ENCODE data around the gene TRNP1.
"Not testable (repeated sequence)": the region's sequence is repeated elsewhere in the genome, so short reads cannot be mapped to it uniquely, and the experiment has no call there.

The TRNP1 gene, protein sequence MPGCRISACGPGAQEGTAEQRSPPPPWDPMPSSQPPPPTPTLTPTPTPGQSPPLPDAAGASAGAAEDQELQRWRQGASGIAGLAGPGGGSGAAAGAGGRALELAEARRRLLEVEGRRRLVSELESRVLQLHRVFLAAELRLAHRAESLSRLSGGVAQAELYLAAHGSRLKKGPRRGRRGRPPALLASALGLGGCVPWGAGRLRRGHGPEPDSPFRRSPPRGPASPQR

DNA sequence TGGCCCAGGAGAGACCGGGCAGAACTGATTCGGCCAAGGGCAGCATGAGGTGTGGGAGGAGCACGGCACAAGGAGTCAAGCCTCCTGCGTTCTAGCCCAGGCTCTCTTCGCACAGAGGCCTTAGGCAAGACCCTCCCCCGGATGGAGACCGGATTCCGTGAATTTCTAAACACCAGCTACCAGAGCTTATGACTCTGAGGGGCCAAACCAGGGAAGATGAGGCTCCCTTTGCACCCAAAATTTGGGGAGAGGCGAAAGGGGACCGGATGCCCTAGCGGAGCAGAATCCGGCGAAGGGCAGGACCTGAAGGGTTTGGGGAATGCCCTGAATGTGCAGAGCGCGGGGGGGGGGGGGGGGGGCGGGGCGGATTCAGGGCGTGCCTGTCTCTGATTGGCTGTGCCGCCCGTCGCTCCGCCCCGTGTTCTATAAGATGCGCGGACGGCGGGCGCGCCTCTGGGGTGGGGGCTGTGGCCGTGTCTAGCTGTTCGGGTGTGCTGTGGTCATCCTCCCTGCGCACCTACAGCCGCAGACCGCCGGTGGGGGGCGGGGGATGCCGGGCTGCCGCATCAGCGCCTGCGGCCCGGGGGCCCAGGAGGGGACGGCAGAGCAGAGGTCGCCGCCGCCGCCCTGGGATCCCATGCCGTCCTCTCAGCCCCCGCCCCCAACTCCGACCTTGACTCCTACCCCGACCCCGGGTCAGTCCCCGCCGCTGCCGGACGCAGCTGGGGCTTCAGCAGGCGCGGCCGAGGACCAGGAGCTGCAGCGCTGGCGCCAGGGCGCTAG, at the start of gene TRNP1:
TRNP1 (plus strand) TSS at position 456 of the 783 bp plus-strand sequence; CDS start at position 551, 95 bp downstream.
- no peak for DNase-seq (ENCODE audit: low read depth)

DNA sequence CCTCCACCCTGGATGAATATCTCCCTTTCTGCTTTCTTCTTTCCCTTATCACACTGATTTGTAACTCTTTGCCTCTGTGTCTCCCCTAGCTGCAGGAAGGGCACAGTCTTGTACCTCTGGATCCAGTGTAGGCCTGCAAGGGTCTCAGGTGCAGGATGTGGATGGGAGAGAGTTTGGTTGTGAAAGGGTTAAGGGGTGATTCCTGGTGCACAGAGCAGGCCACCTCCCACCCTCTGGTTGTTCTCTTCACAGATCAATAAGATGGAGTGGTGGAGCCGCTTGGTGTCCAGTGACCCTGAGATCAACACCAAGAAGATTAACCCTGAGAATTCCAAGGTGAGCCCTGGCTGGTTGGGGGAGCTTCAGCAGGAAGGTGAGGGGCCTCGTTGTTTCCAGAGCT, 48.4 kb upstream of the TRNP1 start:
- no peak for DNase-seq (ENCODE audit: low read depth)

DNA sequence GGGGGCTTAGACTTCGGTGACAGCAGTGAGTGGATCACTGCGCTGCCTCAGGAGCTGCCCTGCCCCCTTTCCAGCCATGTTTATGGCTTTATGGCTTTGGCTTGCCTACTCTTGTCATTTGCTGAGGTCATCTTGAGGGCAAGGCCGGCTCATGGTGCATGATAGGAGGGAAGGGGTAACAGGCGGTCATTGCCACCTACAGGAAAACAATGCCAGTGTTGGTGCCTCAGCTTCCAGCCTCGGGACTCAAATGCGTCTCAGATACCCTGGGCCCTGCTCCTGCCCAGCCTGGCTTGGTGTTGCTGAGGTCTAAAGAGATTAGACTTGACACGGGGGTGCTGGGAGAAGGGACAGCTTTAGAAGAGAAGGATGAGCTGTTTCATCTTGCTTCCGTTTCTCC, 47.8 kb upstream of the TRNP1 start:
- no peak for DNase-seq (ENCODE audit: low read depth)

DNA sequence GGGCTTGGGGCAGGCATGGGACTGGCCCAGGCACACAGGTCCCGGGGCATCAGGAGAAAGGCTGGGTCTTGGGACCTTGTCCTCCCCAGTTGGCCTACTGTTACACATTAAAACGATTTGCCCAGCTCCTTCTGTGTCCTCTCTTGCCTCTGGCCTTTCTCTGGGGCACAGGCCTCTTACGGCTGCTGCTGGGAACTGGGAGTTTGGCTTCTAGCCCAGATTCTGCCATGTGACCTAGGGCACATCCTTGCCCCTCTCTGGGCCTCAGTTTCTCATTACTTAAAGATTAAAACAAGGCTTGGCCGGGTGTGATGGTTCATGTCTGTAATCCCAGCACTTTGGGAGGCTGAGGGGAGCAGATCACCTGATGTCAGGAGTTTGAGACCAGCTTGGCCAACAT, 47.2 kb upstream of the TRNP1 start:
- DNase-seq (ENCODE audit: low read depth): no peak

DNA sequence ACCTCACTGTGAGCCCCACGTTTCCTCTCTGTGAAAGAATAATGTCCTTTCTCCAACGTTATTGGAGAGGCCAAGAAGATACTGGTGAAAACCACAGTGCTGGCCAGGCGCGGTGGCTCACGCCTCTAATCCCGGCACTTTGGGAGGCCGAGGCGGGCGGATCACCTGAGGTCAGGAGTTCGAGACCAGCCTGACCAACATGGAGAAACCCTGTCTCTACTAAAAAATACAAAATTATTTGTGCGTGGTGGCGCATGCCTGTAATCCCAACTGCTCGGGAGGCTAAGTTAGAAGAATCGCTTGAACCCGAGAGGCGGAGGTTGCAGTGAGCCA, 44.8 kb upstream of the TRNP1 start:
- not testable (repeated sequence) for DNase-seq (ENCODE audit: low read depth)

DNA sequence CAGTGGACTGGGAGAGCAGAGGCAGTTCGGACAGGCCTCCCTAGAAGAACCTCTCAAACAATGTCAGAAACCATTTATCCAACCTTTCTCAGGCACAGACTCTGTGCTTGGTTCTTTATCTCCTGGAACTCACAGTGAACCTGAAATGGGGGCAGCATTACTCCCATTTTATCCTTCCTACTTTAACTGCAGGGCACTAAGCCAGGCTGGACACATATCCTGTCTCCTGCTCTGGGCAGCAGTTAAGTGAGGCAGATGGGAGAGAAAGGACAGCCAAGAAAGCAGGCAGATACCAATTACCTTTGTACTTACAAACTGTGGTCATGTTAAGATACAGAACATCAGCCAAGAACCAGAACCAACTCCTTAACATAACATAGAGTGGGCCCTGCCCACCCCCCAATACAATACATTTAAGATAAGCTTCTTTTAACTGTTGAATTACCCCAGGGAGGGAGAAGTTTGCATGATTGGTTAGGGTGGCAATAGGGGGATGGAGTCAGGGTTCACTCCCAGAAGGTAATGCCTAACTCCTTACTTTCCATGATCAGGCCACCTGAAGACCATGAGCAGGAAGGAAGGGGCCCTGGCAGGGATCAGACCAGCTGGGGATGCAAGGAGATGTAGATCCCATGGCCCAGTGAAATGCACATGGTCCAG, 44.1 kb upstream of the TRNP1 start:
- DNase-seq (ENCODE audit: low read depth): no peak

DNA sequence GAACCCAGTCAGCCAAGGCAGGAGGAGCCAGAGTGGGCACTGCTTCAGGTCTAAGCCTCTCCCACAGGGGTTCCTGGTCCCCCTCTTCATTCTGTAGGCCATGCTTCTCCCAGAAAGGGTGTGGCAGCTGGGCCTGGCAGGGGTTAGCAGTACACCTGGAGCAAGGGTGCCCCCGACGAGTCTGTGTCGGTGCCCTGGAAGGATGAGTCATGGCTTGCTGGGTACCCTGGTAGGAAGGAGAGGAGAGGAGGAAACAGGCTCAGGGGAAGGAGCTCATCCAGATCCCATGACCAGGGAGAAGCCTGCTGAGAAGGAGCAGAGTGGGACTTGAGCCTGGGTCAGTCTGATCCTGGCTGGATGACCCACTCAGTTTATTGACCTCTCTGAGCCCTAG, 43.6 kb upstream of the TRNP1 start:
- DNase-seq (ENCODE audit: low read depth): no peak

DNA sequence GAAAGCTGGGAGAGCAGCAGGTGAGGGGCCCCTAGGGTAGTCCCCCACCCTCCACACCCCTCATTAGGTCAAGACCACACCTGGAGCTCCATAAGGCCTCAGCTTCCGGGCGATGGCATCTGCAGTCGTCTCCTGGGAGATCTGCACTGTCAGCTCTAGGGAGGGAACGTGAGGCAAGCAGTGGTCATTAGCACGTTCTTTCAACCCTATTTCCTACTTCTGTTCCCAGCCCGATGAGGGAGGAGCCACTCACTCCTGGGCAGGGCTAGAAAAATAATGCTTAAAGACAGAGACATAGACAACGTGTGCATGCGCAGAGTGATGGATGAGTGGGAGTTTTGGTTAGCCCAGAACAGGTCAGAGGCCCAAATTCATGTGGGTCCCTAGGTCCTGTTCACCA, 42.9 kb upstream of the TRNP1 start:
- no peak for DNase-seq (ENCODE audit: low read depth)

DNA sequence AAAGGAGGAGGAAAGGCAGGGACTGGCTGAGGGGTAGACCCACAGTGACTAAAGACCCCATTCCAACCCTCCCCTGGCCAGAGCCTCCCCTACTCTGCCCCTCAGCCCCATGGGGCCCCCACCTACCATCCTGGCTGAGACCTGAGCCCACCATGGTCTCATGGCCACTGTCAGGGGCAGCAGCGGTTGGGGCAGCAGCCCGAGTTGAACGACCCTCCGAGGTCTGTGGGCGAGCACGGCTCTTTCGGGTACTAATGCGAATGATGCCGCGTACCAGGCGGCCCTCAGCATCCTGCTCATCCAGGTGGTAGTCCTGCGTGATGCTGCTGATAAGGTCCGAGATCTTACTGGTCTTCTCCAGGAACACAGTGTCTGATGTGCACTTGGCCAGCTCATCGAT, 42.3 kb upstream of the TRNP1 start:
- no peak for DNase-seq (ENCODE audit: low read depth)

DNA sequence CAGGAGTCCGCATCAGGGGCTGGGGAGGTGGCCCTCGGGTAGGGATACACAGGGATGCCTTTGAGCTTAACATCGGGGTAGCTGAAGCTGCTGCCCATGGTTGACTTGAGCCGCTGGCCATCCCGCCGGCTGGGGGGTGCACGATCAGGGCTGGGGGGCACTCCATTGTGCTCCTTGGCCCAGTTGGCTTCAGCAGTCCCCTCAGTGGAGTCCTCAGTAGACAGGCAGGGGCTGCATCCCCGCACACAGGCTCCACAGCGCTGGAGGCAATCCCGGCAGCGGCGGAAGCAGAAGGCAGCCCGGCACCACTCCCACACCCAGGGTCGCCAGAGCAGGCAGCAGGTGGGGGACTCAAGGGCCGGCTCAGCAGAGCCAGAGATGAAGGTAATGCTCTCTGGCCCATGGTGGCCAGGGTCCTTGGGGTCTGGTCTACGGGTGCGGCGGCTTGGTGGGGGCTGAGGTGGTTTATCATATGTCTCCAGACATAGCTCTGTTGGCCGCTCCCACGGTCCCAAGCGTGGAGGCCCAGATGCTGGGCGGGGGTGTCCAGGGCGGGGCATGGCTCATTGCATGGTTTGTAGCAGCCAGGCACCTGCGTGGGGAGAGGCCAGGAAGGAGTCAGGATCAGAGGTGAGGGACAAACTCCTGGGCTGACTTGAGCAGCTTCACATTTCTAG, 41.5 kb upstream of the TRNP1 start:
- DNase-seq (ENCODE audit: low read depth): no peak

DNA sequence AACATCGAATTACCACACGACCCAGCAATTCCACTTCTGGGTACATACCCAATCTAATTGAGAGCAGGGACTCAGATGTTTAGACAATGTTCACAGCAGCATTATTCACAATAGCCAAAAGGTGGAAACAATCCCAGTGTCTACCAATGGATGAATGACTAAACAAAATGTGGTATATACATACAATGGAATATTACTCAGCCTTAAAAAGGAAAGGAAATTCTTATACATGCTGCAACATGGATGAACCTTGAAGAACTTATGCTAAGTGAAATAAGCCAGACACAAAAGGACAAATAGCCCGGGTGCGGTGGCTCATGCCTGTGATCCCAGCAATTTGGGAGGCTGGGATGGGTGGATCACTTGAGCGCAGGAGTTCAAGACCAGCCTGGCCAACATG, 40.1 kb upstream of the TRNP1 start:
- DNase-seq (ENCODE audit: low read depth): no peak

DNA sequence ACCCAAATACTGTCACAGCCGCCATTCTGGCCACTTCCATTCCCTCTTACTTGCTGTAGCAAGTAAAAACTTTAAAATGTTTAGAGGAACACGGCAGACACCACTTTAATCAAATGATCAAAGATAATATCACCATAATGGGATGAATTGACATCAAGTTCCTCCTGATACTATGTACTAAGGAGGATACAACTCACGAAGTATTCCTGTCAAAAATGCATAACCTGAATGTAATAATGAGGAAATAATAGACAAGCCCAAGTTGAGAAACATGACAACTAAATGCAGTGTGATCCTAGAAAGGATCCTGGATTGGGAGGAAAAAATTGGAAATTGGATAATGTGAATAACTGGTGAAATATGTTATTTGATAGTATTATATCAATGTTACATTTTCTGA, 37.2 kb upstream of the TRNP1 start:
- DNase-seq (ENCODE audit: low read depth): no peak

DNA sequence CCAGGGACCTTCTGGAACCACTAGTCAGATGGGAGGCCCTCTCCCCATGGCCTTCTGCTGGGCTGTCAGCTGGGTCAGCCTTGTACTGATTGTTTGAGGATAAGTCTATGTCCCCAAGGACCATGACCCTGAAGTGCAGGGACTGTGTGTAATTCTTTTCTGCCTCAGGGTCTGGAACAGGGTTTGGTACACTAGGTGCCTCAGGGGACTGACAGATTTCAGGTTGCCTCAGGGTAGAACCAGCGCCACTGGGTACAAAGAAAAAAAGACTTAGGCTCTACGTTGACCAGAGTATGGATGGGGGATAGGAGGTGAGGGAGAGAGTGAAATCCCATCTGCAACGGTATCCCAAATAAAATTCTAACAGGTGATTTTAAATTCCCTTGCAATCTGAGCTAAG, 36.2 kb upstream of the TRNP1 start:
- DNase-seq (ENCODE audit: low read depth): no peak

DNA sequence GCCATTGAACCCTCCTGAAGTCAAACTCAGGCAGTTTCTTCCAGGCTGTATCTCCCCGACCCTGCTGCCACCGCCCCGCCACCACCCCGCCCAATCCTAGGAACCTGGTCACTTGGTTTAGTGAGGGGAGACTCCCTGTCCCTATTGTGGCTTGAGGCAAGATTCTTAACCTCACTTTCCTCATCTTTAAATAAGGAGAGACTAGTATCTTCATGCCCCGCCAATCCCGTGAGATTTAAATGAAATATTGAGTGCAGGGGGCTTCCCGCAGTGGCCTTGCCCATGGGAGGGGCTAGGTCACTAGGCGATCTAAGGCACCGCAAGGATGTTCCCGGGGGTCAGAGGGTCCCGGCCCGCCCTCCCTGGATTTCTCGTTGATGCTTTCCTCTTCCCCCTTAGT, 34.2 kb upstream of the TRNP1 start:
- no peak for DNase-seq (ENCODE audit: low read depth)

DNA sequence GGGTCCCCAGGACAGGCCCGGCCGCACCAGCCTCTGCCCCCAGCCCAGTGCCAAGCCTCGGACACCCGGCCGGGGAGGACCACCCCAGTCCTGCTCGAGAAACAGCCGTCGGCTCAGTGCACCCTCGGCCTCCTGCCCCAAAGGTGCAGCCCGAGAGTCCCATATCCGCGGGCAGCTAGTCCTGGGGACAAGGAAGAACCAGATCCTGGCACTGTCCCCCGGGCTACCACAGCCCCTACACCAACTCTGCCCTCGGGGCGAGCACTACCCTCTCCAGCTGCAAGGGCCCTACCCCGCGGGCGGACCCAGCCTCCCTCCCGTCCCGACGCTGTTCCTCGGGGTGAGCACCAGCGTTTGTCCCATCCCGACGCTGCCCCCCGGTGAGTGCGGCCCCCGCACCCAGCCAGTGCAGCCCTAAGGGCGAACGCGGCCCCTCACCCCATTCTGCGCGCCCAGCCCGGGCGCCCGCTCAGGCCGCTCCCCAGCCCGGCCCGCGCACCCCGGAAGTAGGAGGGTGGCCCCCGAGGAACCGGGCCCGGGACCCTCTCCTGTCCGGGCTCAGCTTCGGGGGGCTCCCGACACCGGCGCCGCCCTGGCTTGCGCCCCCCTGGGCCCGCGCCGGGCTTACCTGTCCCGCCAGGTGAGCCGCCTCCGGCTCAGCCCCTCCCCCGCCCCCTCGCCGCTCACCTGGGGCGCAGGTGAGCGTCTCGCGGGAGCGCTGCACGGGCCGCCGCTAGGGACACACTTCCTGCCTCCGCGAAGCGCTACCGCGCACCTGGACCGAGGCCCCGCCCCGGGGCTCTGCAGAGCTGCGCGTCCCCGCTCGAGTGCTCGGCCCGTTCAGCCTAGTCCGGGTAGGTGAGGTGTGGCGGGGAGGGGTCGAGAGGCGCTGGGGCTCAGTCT, 33.5 kb upstream of the TRNP1 start, which contains the start of gene KDF1:
KDF1 (minus strand) TSS at position 747 of the 903 bp plus-strand sequence. CDS start 8,088 bp downstream, outside the sequence.
- DNase-seq (ENCODE audit: low read depth): no peak

DNA sequence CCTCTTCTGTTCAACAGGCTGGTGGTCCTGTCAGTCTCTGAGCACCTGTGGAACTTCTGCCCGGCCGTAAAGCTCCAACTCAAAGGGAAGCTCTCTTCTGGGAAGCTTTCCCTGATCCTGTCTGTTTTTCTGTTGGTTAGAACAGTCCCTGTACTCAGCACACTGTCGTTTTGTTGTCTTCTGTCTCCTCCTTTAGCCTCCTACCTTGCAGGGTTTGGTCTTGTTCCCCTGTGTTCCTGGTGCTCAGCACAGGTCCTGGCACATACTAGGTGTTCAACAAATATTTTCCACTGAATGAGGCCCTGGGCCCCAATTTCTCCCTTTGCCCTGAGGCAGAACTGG, 32.9 kb upstream of the TRNP1 start:
- DNase-seq (ENCODE audit: low read depth): no peak

DNA sequence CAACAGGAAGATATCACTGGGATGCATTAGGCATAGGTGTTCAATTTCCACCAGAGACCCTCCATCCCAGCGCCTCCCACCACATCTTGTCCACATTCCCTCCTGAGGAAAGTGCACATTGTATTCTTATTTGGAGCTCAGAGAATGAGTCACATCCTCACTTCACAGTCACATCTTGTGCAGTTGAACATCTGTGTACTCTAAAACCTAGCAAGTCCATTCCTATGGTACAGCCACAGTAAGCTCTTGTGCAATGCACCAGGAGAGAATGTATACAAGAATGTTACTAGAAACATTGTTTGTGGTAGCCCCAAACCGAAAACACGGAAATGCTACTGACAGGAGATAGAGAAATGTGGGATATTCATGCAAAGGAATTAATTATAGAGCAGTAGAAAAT, 31.7 kb upstream of the TRNP1 start:
- DNase-seq (ENCODE audit: low read depth): peak; percentile 68

DNA sequence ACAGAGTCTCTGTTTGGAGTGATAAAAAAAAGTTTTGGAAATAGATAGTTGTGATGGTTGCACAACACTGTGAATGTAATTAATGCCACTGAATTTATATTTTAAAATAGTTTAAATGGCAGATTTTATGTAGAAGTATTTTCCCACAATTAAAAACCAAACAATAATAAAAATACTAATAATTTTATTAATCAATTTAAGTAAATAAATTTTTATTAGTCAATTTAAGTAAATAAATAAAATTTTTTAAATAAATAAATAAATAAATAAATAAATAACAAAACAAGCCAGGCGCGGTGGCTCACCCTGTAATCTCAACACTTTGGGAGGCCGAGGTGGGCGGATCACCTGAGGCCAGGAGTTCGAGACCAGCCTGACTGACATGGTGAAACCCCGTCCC, 28.3 kb upstream of the TRNP1 start:
- DNase-seq (ENCODE audit: low read depth): no peak

DNA sequence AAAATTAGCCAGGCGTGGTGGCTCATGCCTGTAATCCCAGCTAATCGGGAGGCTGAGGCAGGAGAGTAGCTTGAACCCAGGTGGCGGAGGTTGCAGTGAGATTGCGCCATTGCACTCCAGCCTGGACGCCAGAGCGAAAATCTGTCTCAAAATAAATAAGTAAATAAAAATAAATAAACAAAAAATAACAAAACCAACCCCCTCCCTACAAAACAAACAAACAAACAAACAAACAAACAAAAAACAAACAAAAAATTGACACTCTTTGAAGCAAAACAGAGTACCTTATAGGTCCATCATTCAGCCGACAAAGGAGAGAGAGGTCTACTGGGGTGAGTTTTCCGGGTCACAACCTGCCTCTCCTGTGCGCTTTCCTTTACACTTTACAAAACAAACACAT, 27.9 kb upstream of the TRNP1 start:
- DNase-seq (ENCODE audit: low read depth): no peak

DNA sequence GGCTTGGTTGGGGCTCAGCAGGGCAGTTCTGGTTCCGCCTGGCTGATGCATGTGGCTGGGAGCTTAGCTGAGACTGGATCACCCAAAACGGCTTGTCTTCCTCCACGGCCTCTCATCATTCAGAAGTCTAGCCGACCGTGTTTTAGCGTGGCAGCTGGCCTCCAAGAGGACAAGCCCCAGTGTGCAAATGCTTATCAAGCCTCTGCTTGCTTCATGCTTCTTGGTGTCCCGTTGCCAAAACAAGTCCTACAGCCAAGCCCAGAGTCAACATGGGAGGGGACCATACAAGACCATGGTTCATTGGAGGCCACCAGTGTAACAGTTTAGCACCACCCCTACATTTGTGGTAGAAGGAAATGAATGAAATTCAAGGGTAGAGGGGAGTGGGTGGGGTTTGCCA, 22.7 kb upstream of the TRNP1 start:
- no peak for DNase-seq (ENCODE audit: low read depth)

DNA sequence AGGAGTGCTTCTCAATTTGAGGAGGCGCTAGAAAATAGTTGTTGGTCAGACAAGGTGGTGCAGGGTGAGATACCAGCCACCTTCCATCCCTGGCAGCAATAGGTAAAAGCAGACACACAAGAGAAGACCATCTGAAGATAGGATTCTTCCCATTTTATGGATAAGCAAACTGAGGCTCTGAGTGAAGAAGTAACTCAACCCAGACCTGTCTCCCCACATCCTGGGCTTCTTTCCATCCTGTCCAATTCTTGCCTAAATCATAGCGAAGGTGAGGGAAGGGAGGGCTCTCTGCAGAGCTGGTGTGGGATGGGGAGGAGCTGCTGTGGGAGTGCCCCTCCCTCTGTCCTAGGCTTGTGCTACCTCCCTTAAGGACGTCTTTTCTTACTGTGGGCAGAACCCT, 21.9 kb upstream of the TRNP1 start:
- DNase-seq (ENCODE audit: low read depth): no peak

DNA sequence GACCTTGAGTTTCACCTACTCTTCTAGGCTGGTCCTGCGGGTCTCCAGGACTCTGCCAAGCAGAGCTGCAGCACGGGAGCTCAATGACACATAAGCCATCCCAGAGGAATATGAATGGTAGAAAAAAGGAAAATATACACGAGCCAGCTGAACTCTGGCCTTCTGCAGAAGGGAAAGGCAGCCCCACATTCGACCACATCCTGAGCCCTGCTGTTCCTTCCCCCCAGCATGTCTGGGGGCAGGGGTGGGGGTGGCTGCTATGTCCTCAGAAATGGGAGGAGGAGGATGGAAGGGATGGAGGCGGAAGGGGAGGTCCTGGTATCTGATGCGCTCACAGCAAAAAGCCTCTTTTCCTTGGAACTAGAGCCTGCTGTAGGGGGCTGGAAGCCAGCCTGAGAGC, 21.1 kb upstream of the TRNP1 start:
- DNase-seq (ENCODE audit: low read depth): no peak

Data from GM04504 (cell line).